Measurements from ENCODE around the gene IGSF11. TPM values are rescaled to one million over a fixed set of nuclear protein-coding genes. Genes with fewer than 3 reads are reported as not detected.
"Not testable (repeated sequence)": the region's sequence is repeated elsewhere in the genome, so short reads cannot be mapped to it uniquely, and the experiment has no call there.

IGSF11 gene
- total RNA-seq, 1 donor from 2014 or later: 2.7 TPM

DNA sequence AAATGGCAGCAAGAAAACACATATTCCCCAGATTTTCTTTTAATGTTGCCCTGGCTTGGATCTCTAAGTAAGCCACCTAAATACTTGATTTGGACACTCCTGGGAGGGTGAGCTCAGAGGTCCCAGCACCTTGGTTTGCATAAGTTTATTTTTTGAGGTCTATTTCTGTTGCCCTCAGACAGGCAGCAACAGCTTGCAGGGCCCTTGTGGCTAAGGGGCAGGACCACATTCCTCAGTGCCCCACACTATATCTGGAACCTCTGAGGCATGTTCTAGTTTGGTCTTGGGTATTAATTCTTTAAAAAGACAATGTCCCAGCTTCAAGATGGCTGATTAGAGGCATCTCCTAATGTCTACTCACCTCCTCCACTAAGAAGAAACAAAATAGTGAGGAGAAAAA lies 57.5 kb downstream of the IGSF11 start:
- H3K27me3 ChIP-seq: no peaks in the 10 kb centered on the region
- no peaks in the 10 kb centered on the region for H3F3A ChIP-seq (ENCODE audit: low read depth)
- no peaks in the 10 kb centered on the region for H3K36me3 ChIP-seq
- no peak overlapping the region for H3K27ac ChIP-seq
- H3K27ac Mint-ChIP-seq: no peak overlapping the region
- no peaks in the 10 kb centered on the region for H3K9me3 Mint-ChIP-seq
- H3K4me2 ChIP-seq: no peak overlapping the region
- H3K79me2 ChIP-seq (ENCODE audit: low read depth): no peaks in the 10 kb centered on the region
- TF ChIP-seq EZH2 (IDR thresholded peaks at IDR 0.05) (no peak), EZH2phosphoT487 (IDR thresholded peaks at IDR 0.05) (no peak)
- TF ChIP-seq, protein P1, sequence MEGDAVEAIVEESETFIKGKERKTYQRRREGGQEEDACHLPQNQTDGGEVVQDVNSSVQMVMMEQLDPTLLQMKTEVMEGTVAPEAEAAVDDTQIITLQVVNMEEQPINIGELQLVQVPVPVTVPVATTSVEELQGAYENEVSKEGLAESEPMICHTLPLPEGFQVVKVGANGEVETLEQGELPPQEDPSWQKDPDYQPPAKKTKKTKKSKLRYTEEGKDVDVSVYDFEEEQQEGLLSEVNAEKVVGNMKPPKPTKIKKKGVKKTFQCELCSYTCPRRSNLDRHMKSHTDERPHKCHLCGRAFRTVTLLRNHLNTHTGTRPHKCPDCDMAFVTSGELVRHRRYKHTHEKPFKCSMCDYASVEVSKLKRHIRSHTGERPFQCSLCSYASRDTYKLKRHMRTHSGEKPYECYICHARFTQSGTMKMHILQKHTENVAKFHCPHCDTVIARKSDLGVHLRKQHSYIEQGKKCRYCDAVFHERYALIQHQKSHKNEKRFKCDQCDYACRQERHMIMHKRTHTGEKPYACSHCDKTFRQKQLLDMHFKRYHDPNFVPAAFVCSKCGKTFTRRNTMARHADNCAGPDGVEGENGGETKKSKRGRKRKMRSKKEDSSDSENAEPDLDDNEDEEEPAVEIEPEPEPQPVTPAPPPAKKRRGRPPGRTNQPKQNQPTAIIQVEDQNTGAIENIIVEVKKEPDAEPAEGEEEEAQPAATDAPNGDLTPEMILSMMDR (IDR thresholded peaks at IDR 0.05): no peak
- H2AFZ ChIP-seq (replicated peaks): no peak overlapping the region
- no peaks in the 10 kb centered on the region for H3K4me1 Mint-ChIP-seq
- H3K9me3 ChIP-seq (ENCODE audit: low read depth): no peaks in the 10 kb centered on the region
- no peak overlapping the region for H3K4me3 ChIP-seq
- H3K36me3 Mint-ChIP-seq: no peaks in the 10 kb centered on the region
- H3K27me3 Mint-ChIP-seq (ENCODE audit: insufficient read depth, low read depth): peaks cover 3% of the 10 kb centered on the region
- H3K4me1 ChIP-seq: no peaks in the 10 kb centered on the region
- H4K20me1 ChIP-seq (ENCODE audit: low read depth): no peaks in the 10 kb centered on the region
- DNase-seq (ENCODE audit: low spot score): no peak
- no peak overlapping the region for H3K4me3 Mint-ChIP-seq
- H3K9ac ChIP-seq: no peak overlapping the region

DNA sequence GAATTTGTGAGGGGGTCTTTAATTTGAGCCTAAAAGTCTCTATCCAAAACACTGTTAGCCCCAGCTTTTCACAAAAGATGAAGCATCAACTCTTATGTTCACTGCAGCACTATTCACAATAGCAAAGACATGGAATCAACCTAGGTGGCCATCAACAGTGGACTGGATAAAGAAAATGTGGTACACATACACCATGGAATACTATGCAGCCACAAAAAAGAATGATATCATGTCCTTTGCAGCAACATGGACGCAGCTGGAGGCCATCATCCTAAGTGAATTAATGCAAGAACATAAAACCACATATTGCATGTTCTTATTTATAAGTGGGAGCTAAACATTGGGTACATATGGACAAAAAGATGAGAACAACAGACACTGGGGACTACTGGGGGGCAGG lies 59.2 kb downstream of the IGSF11 start:
- H3K36me3 ChIP-seq, H3K4me3 ChIP-seq, H3K27me3 ChIP-seq: not testable (repeated sequence)

DNA sequence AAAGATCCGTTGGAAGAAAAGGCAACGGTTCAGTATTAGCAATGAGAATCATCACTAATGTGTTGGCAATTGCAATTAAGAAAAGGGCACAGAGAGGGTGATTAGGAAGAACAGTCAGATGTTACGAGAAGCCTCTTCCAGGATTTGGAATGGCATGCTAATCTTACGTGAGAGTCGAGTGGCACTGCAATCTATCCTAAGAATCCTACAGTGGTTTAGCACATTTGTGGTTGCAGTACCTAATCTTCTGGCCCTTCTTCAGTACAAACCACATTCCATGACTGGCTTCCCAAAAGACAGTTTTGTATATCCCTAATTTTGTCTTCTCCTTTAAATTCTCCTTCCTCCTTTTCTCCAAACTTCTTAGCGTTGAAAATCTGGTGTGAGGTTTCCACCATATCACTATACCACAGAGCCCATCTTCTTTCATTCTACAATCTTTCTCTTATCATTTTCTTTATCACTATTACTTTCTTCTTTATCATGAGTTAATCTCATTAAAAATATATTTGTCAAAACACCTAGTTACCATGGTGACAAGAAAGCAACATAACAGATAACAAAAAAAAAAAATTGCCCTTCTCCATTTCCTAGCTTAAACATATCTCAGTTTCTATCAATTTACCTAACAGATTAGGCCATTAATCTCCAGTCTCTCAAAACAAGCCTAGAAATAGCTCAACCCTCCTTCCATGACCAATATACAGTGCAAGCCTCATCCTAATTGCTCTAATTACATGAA lies 60.1 kb downstream of the IGSF11 start:
- no peak overlapping the region for H2AFZ ChIP-seq (replicated peaks)
- no peaks in the 10 kb centered on the region for H3F3A ChIP-seq (ENCODE audit: low read depth)
- no peak overlapping the region for H3K27ac ChIP-seq
- no peak for DNase-seq (ENCODE audit: low spot score)
- Mint-ChIP-seq H3K27ac (no peak overlapping the region), H3K9me3 (no peaks in the 10 kb centered on the region), H3K36me3 (no peaks in the 10 kb centered on the region), H3K27me3 (ENCODE audit: insufficient read depth, low read depth) (no peaks in the 10 kb centered on the region), H3K4me3 (no peak overlapping the region), H3K4me1 (no peaks in the 10 kb centered on the region)
- no peaks in the 10 kb centered on the region for H3K36me3 ChIP-seq
- H3K4me1 ChIP-seq: peaks cover 5% of the 10 kb centered on the region
- H3K9me3 ChIP-seq (ENCODE audit: low read depth): no peaks in the 10 kb centered on the region
- H3K4me2 ChIP-seq: no peak overlapping the region
- H3K79me2 ChIP-seq (ENCODE audit: low read depth): no peaks in the 10 kb centered on the region
- H3K27me3 ChIP-seq: no peaks in the 10 kb centered on the region
- H3K9ac ChIP-seq: no peak overlapping the region
- H3K4me3 ChIP-seq: no peak overlapping the region
- no peaks in the 10 kb centered on the region for H4K20me1 ChIP-seq (ENCODE audit: low read depth)
- TF ChIP-seq EZH2 (IDR thresholded peaks at IDR 0.05) (no peak), EZH2phosphoT487 (IDR thresholded peaks at IDR 0.05) (no peak)
- TF ChIP-seq, protein P1 (IDR thresholded peaks at IDR 0.05): no peak

More for the DNA sequence above, 59.2 kb downstream of the IGSF11 start:
- DNase-seq (ENCODE audit: low spot score); H3K4me3 Mint-ChIP-seq; H3K27ac Mint-ChIP-seq; H3K27ac ChIP-seq; H3K36me3 Mint-ChIP-seq; H4K20me1 ChIP-seq (ENCODE audit: low read depth); H3K79me2 ChIP-seq (ENCODE audit: low read depth); H3K4me2 ChIP-seq; H3K4me1 Mint-ChIP-seq; H3K9me3 ChIP-seq (ENCODE audit: low read depth); H3K9me3 Mint-ChIP-seq; H3K9ac ChIP-seq; H2AFZ ChIP-seq (replicated peaks); H3K27me3 Mint-ChIP-seq (ENCODE audit: insufficient read depth, low read depth); H3F3A ChIP-seq (ENCODE audit: low read depth); H3K4me1 ChIP-seq: not testable (repeated sequence)

DNA sequence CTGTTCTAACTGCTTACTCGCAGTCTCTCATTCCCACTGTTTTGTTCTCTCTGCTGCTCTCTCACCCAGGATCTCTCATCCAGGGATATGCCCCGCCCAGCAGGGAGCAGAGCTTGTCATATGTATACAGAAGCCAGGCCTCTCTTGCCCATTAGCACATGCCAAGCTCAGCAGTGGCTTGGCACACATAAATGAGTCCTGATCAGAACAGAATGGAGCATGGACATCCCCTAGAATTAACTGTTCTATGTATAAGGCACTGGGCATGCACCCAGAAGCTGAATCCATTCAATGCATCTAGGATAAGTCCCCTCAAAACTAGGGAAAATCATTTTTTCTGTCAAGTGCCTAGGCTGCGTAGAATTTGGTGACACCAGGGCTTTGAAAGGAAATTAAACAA lies 61.6 kb downstream of the IGSF11 start:
- Histone ChIP-seq H3K27ac (no peak overlapping the region), H4K20me1 (ENCODE audit: low read depth) (no peaks in the 10 kb centered on the region), H3K9ac (no peak overlapping the region), H2AFZ (replicated peaks) (no peak overlapping the region), H3K4me1 (peaks cover 20% of the 10 kb centered on the region), H3K79me2 (ENCODE audit: low read depth) (no peaks in the 10 kb centered on the region), H3K27me3 (no peaks in the 10 kb centered on the region), H3K4me2 (no peak overlapping the region), H3K9me3 (ENCODE audit: low read depth) (no peaks in the 10 kb centered on the region), H3K36me3 (no peaks in the 10 kb centered on the region), H3K4me3 (no peak overlapping the region), H3F3A (ENCODE audit: low read depth) (no peaks in the 10 kb centered on the region)
- DNase-seq (ENCODE audit: low spot score): no peak
- Mint-ChIP-seq H3K4me3 (no peak overlapping the region), H3K27ac (no peak overlapping the region), H3K4me1 (no peaks in the 10 kb centered on the region), H3K9me3 (no peaks in the 10 kb centered on the region), H3K27me3 (ENCODE audit: insufficient read depth, low read depth) (no peaks in the 10 kb centered on the region), H3K36me3 (no peaks in the 10 kb centered on the region)
- TF ChIP-seq EZH2 (IDR thresholded peaks at IDR 0.05) (no peak), EZH2phosphoT487 (IDR thresholded peaks at IDR 0.05) (no peak)
- TF ChIP-seq, protein P1 (IDR thresholded peaks at IDR 0.05): no peak
